Common myeloid progenitor, CD34-positive (primary cell): ENCODE measurements around the gene ELOVL7.
A peak's percentile ranks its signal among the peaks of the same experiment; 100 is the strongest.

Experiments used
- CTCF ChIA-PET: fragments of 350-600 bp; sonication (Branson Sonifier 250); formaldehyde crosslinking; loops from one replicate; lab custom pipeline; 2021; ENCODE audit warnings: antibody characterized with exemption; lab: Charles Lee
- POLR2A ChIA-PET: fragments of 350-600 bp; sonication (Branson Sonifier 250); formaldehyde crosslinking; loops from one replicate; lab custom pipeline; 2021; ENCODE audit warnings: antibody characterized with exemption; lab: Charles Lee
- DNase-seq, 3 donors: peaks; one replicate each; pipeline versions ENCODE4 v3.0.0 to v3.0.0-alpha.2; 2013
- H3K27ac ChIP-seq, 2 experiments: 1 replicate in 1 of 2; 2 replicates in 1 of 2; pipeline ENCODE4 v1.7.0; 2013; ENCODE audit warnings: inconsistent platforms in 2 of 2, low read length in 2 of 2, mild to moderate bottlenecking in 2 of 2, low read depth in 1 of 2, moderate library complexity in 1 of 2; ENCODE audit not compliant: severe bottlenecking in 2 of 2, insufficient read depth in 1 of 2, poor library complexity in 1 of 2
- H3K27me3 ChIP-seq, 5 experiments: replicated peaks in 2 of 5; 1 replicate in 3 of 5; 2 replicates in 2 of 5; pipeline versions ENCODE4 v1.6.1 to v1.7.0; 2013; ENCODE audit warnings: low read length in 4 of 5, mild to moderate bottlenecking in 2 of 5, moderate library complexity in 2 of 5, inconsistent platforms in 1 of 5; ENCODE audit not compliant: insufficient read depth in 5 of 5, control insufficient read depth in 4 of 5
- H3K36me3 ChIP-seq, 4 experiments: 1 replicate in 2 of 4; 2 replicates in 2 of 4; pipeline versions ENCODE4 v1.6.1 to v1.7.0; 2013; ENCODE audit warnings: low read length in 3 of 4, control low read depth in 1 of 4, mild to moderate bottlenecking in 1 of 4; ENCODE audit not compliant: control insufficient read depth in 4 of 4, insufficient read depth in 4 of 4
- H3K4me1 ChIP-seq, 4 experiments: 1 replicate in 3 of 4; 2 replicates in 1 of 4; pipeline versions ENCODE4 v1.6.1 to v1.7.1; 2013; ENCODE audit warnings: low read length in 3 of 4, mild to moderate bottlenecking in 3 of 4, control low read depth in 1 of 4, inconsistent platforms in 1 of 4, moderate library complexity in 1 of 4; ENCODE audit not compliant: control insufficient read depth in 4 of 4, insufficient read depth in 4 of 4; ENCODE audit errors: control extremely low read depth in 1 of 4
- H3K4me3 ChIP-seq, 7 experiments: 1 replicate in 4 of 7; 2 replicates in 3 of 7; pipeline versions ENCODE4 v1.5.1 to v1.7.0; 2013; ENCODE audit warnings: mild to moderate bottlenecking in 7 of 7, low read length in 6 of 7, moderate library complexity in 6 of 7, inconsistent platforms in 2 of 7, low read depth in 2 of 7, control low read depth in 1 of 7; ENCODE audit not compliant: insufficient read depth in 4 of 7, control insufficient read depth in 1 of 7; ENCODE audit errors: extremely low read depth in 1 of 7
- H3K9me3 ChIP-seq, 5 experiments: 1 replicate in 4 of 5; 2 replicates in 1 of 5; pipeline versions ENCODE4 v1.6.1 to v1.7.1; 2013; ENCODE audit warnings: low read length in 4 of 5, mild to moderate bottlenecking in 2 of 5, inconsistent platforms in 1 of 5, low read depth in 1 of 5, moderate library complexity in 1 of 5; ENCODE audit not compliant: control insufficient read depth in 4 of 5, insufficient read depth in 2 of 5; ENCODE audit errors: control extremely low read depth in 1 of 5
- WGBS: methylation state at CpG from one replicate; pipeline ENCODE4 v1.1.5; 2013; ENCODE audit not compliant: insufficient coverage; 5-methylcytosine and 5-hydroxymethylcytosine counted together

ELOVL7 gene

DNA sequence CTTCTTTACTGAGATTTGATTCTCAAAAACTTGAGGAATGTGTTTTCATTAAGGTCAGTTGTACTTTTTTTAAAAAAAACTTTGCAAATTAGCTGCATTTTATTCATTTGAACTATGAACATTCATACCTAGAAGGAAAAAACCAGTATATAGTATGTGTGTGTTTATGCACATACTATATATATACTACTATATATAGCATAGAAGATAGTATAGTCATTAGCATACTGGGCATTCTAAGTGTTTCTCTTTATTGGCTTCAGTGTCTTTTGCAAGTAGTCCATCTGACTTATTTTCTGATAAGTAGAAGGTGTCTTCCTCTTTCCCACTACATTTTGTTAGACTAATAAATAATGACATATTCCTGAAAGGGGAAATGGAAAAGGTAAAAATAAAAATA, 33.0 kb downstream of the ELOVL7 start:
- Histone ChIP-seq H3K4me1 (no peaks in the 10 kb centered on the region), H3K36me3 (peaks cover 0 to under 1% (median 0%) of the 10 kb centered on the region in 4 experiments), H3K9me3 (no peaks in the 10 kb centered on the region), H3K27ac (no peak overlapping the region), H3K27me3 (no peaks in the 10 kb centered on the region), H3K4me3 (no peak overlapping the region)
- POLR2A ChIA-PET = no interaction called here
- no peak for DNase-seq
- CTCF ChIA-PET = no interaction called here

DNA sequence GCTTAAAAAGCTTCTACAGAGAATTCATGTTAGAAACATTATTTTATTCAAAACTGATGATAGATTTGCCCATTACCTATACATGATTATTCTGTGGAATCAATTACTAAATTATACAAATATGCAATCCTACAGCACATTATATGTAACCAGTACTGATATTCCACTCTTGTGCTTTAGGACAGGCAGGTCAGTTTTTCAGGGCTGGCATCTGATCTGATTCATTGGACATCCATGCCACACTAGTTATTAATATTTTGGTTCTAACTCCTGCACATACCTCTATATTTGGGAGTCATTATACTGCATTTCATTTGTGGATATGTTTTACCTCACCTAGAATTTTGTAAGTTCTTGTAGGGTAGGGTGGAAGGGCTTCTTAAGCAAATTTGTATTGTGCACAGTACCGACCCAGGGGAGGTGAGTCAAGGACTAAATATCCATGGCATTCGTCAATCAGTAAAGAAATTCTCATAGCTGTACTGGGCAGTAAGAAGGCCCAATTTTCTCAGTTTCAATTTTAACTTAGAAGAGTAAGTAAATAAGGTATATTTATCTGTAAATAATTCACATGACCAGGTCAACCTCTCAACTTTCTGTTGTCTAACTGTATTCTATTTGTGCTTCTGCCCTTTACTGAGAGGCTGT, 33.5 kb downstream of the ELOVL7 start:
- ChIA-PET POLR2A (no interaction called here), CTCF (no interaction called here)

GRCh38 chr5:60809891-60810425, 34.1 kb downstream of the ELOVL7 start:
- no peak overlapping the region for H3K4me3 ChIP-seq
- H3K36me3 ChIP-seq = peaks cover 0 to 5% (median 0%) of the 10 kb centered on the region in 4 experiments
- H3K27ac ChIP-seq = no peak overlapping the region
- no peaks in the 10 kb centered on the region for H3K4me1 ChIP-seq
- ChIA-PET CTCF (interaction anchor here (1.4 kb wide), 1 partner anchor 11 kb away, joined by 8 read pairs; no protein-coding TSS in a partner anchor), POLR2A (no interaction called here)
- no peaks in the 10 kb centered on the region for H3K27me3 ChIP-seq
- H3K9me3 ChIP-seq = no peaks in the 10 kb centered on the region
- WGBS = 71% methylated on average over 1 of the region's 1 CpG
- peak in 2 of 3 donors; percentile 12 to 30 for DNase-seq

More for the DNA sequence above, 33.5 kb downstream of the ELOVL7 start:
- Histone ChIP-seq H3K4me3 (no peak overlapping the region), H3K27me3 (no peaks in the 10 kb centered on the region), H3K27ac (no peak overlapping the region), H3K9me3 (no peaks in the 10 kb centered on the region), H3K4me1 (no peaks in the 10 kb centered on the region), H3K36me3 (peaks cover 0 to 5% (median 0%) of the 10 kb centered on the region in 4 experiments)
- no CpG with 5 or more reads among the region's 2 CpGs for WGBS
- no peak for DNase-seq

GRCh38 chr5:60806591-60807243, 37.4 kb downstream of the ELOVL7 start:
- CTCF ChIA-PET = no interaction called here

GRCh38 chr5:60805463-60805862, 38.6 kb downstream of the ELOVL7 start:
- CTCF ChIA-PET = no interaction called here
- H3K27ac ChIP-seq = no peak overlapping the region
- peaks cover 0 to 2% (median 0%) of the 10 kb centered on the region in 5 experiments for H3K9me3 ChIP-seq
- DNase-seq = no peak
- H3K4me3 ChIP-seq = no peak overlapping the region
- H3K27me3 ChIP-seq = no peaks in the 10 kb centered on the region
- no peaks in the 10 kb centered on the region for H3K4me1 ChIP-seq
- POLR2A ChIA-PET = no interaction called here
- H3K36me3 ChIP-seq = peaks cover 0 to 5% (median 0%) of the 10 kb centered on the region in 4 experiments

More at GRCh38 chr5:60806591-60807243, 37.4 kb downstream of the ELOVL7 start:
- H3K27ac ChIP-seq = no peak overlapping the region
- 97% methylated on average over 4 of the region's 5 CpGs for WGBS
- H3K36me3 ChIP-seq = peaks cover 0 to 5% (median 0%) of the 10 kb centered on the region in 4 experiments
- H3K4me3 ChIP-seq = no peak overlapping the region
- no peak for DNase-seq
- no peaks in the 10 kb centered on the region for H3K9me3 ChIP-seq
- H3K4me1 ChIP-seq = no peaks in the 10 kb centered on the region
- POLR2A ChIA-PET = no interaction called here
- no peaks in the 10 kb centered on the region for H3K27me3 ChIP-seq

DNA sequence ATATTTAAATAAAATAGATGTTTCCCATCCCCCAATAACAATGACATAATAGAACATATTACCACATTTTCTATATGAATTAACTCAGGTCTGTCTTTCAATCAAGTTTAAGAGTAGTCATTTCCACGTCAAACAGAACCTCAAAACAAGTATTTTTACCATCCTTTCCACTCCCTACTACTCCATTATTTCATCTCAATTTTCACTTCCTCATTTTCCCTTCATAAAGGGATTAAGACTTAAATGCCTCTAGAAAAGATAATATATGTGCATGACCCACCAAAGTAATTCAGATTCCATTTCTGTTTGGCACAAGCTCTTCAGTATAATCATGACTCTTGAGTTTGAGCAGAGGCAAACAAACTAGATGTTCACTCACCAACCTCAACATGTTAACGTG, 40.4 kb downstream of the ELOVL7 start:
- DNase-seq = peak in 2 of 3 donors; percentile 6 to 22

DNA sequence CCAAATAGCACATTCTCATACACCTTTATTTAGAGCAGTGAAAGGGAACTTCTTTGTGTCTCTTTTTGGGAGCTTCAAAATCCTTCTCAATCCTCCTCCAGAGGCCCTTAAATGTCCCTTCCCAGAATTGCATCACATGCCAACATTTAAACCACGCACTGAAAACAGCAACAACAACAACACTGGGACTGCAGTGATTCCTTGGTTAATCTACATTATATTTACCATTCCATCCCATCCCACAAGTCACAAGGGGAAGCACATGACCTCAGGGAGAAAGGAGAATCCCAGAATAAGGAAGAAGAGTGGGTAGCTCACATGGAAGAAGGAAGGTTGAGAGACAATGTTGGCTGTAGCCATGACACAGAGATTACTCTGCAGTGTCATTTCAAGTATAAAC, 41.1 kb downstream of the ELOVL7 start:
- Histone ChIP-seq H3K4me3 (no peak overlapping the region), H3K36me3 (peaks cover 0 to 5% (median 0%) of the 10 kb centered on the region in 4 experiments), H3K9me3 (peaks cover 0 to 2% (median 0%) of the 10 kb centered on the region in 5 experiments), H3K27ac (no peak overlapping the region), H3K27me3 (no peaks in the 10 kb centered on the region), H3K4me1 (no peaks in the 10 kb centered on the region)
- ChIA-PET POLR2A (no interaction called here), CTCF (no interaction called here)
- DNase-seq = no peak
- no CpG with 5 or more reads among the region's 1 CpG for WGBS

More for the DNA sequence above, 40.4 kb downstream of the ELOVL7 start:
- WGBS = 81% methylated on average over 2 of the region's 2 CpGs
- ChIA-PET POLR2A (no interaction called here), CTCF (no interaction called here)
- Histone ChIP-seq H3K36me3 (peaks cover 0 to 5% (median 0%) of the 10 kb centered on the region in 4 experiments), H3K27ac (no peak overlapping the region), H3K4me3 (no peak overlapping the region), H3K4me1 (no peaks in the 10 kb centered on the region), H3K27me3 (no peaks in the 10 kb centered on the region), H3K9me3 (peaks cover 0 to 2% (median 0%) of the 10 kb centered on the region in 5 experiments)
